IPS-18c (cell line): ENCODE results near the gene PLN.

Experiments
- H3K4me3 ChIP-seq: 2 replicates; pipeline ENCODE4 v1.7.0; 2013; ENCODE audit warnings: low read depth, mild to moderate bottlenecking, low read length, moderate library complexity; ENCODE audit not compliant: insufficient read depth
- H3K9me3 ChIP-seq: one replicate; pipeline ENCODE4 v1.6.1; 2013; ENCODE audit warnings: mild to moderate bottlenecking, low read length, moderate library complexity; ENCODE audit not compliant: control insufficient read depth, insufficient read depth

Gene PLN

GRCh38 chr6:118528129-118528528 is 20.0 kb upstream of the PLN start:
- Histone ChIP-seq H3K9me3 (no peaks in the 10 kb centered on the region), H3K4me3 (no peak overlapping the region)

DNA sequence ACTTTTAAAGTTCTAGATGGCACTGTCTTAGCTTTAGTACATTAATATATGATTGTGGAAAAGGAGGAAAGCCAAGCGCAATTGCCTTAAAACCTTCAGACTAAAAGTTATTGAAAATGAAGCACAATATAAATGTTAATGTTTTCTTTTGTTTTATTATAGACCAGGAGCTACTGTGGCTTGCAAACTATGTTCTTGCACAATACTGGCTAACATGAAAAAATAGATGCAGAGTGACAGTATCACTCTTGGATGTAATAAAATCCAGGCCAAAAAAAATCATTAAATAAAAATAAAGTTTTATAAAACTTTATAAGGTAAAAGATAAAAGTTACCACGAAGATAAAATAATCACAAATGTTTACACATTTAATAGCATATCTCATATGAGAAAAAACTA is 18.3 kb upstream of the PLN start:
- no peaks in the 10 kb centered on the region for H3K9me3 ChIP-seq
- H3K4me3 ChIP-seq = no peak overlapping the region

DNA sequence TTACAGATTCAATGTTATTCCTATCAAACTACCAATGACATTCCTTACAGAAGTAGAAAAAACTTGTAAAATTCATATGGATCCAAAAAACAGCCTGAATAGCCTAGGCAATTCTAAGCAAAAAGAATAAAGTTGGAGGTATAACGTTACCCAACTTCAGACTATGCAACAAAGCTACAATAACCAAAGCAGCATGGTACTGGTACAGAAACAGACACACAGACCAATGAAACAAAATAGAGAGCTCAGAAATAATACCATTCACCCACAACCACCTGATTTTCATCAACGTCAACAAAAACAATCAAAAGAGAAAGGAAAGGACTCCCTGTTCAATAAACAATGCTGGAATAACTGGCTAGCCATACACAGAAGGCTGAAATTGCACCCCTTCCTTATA is 17.2 kb upstream of the PLN start:
- H3K4me3 ChIP-seq = no peak overlapping the region
- no peaks in the 10 kb centered on the region for H3K9me3 ChIP-seq

DNA sequence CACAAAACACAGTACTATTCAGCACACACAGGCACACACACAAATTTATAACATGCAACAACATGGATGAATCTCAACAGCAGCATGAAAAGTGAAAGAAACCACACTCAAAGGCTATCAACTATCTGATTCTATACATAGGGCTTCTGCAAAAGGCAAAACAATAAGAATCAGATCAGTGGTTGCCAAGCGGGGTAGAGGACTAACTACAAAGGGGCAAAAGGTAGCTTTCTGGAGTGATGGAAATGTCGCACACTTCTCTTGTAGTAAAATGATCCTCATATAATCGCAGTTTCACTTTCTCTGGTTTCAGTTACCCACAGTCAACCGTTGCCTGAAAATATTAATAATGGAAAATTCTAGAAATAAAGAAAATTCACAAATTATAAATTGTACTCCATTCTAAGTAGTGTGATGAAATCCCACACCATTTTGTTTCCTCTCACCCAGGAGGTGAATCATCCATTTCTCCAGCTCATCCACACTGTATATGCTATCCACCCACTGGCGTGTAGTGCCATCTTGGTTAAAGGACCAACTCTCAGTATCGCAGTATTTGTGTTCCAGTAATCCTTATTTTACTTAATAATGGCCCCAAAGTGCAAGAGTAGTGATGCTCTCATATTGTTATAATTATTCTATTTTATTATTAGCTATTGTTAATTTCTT is 12.8 kb upstream of the PLN start:
- H3K4me3 ChIP-seq = no peak overlapping the region
- no peaks in the 10 kb centered on the region for H3K9me3 ChIP-seq

- H3K9me3 ChIP-seq = no peaks in the 10 kb centered on the region
- H3K4me3 ChIP-seq = no peak overlapping the region
These were observed 11.6 kb upstream of the PLN start for GRCh38 chr6:118536478-118536877.

DNA sequence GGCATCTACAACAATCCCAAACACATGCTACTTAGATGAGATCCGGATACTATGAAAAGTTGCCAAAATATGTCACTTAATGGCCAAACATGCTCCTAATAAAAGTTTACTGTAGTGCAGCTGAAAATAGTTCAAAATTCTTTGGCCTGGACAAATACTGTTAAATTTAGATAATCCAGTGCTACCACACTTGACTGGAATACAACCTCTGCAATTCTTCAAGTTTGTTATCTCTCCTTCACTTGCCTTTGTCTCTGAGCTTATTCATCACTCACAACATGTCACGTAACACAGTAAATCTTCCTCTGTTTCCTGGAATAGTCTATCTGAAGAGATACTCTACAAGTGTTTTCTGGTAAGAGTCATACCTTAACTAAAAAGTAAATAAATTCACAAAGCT is 10.5 kb upstream of the PLN start:
- Histone ChIP-seq H3K9me3 (no peaks in the 10 kb centered on the region), H3K4me3 (no peak overlapping the region)

DNA sequence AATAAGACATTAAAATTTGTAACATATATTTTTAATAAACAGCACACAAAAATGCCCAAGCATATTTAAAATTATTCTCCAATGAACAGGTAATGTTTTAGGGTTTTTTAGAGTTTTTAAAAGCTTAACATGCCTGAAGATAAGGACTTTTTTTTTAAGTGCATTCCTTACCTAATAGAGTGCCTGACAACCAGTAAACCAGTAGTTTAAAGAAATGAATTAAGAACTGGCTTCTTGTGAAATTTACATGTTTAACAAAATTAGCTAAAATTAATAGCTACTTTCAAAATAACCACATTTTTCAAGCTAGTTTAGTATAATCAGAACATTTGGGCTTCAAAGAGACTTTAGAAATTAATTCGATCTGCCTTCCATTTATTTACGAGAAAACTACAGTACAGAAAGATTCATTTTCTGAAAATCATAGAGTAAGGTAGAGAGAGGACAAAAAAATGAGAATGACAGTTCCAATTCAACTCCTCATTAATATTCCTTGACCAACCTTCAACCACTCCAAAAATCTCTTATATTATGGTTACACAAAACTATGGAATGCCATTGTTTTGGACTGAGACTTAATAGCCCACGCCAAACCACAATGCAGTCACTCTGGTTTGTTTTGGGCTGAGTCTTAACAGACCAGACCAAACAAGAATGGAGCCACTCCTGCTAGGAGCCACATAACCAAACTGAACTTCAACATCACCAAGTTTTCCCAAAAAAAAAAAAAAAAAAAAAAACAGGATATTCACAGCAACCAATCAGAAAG is 5.7 kb upstream of the PLN start:
- Histone ChIP-seq H3K9me3 (no peaks in the 10 kb centered on the region), H3K4me3 (no peak overlapping the region)

DNA sequence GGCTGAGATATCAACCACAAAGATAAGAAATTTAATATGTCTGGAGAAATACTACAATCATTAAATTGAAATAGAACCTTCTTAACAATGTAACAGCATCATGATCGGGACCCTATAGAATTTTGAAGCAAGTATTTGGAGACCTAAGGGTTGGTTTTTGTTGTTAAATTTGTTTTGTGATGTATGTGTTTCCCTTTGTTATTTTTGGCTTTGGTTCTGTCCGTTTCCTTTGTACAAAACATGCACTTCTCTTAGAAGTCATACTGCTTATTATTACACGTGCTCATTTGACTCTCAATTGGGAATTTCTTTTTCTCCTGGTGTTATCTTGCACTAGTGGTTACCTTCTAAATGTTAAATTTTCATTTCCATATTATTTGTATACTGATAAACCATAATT is 4.0 kb upstream of the PLN start:
- H3K9me3 ChIP-seq = no peaks in the 10 kb centered on the region
- no peak overlapping the region for H3K4me3 ChIP-seq

DNA sequence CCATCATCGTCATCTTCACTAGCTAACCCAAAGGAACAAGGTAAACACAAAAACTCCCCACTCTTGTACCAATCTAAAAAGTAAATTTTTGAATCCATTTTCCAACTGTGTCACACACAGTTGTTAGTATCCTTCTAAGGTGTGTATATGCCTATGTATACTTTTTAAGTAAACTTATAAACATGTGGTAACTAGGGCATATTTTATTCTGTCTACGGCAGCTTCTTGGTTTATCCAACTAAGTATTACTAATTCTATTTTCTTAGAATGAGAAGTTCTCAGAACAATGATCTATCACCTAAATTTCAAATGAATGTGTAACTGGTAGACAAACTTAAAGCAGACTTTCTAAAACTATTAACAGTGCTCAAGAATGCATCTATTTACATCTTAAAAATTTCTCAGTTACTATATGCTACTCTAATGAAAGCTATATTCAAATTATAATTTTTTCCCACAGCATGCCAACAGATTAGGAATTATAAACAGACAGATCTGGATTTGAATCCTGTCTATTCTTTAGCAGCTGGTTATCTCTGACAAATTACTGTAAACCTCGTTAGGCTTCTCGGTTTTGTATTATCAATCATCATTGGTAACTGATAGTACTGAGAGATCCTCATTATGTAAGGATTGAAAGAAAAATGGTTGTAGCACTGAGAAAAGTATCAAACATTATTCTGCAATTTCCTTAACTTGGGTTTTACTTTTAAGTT is 1.8 kb upstream of the PLN start:
- H3K4me3 ChIP-seq = no peak overlapping the region
- no peaks in the 10 kb centered on the region for H3K9me3 ChIP-seq

DNA sequence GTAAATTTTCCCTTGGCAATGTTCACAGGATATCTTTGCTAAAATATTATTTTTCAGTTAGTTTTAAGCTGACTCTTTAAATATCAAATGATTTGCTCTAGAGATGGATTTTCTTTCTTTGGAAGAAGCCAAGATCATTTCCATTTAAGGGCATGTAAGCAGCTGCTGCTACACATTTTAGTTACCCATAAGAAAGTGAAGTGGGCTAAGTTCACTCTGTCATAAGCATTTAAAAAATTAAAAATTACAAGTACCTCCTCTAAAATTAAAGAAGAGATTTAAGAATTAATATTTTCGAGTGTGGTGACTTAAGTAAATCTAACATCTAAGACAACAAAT is 1.2 kb upstream of the PLN start:
- no peak overlapping the region for H3K4me3 ChIP-seq
- no peaks in the 10 kb centered on the region for H3K9me3 ChIP-seq

DNA sequence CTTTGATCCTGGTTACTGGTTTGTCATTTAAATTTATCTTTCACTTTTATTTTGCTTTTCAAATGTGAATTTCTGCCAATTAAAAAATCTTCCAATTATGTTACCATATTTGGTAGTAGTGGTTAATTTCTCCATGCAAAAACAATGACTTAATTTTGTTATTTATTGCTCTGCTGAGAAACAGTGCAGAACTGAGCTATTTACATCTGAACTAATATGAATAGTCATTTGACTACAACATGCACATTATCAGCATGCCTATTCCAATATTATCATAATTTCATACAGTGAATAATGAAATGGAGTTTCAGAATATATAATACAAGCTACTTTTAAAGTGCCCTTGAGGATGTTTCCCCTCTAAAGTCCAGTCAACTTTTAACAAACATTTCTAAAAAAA is 517 bp downstream of the PLN start:
- Histone ChIP-seq H3K9me3 (no peaks in the 10 kb centered on the region), H3K4me3 (no peak overlapping the region)

- no peaks in the 10 kb centered on the region for H3K9me3 ChIP-seq
- H3K4me3 ChIP-seq = no peak overlapping the region
These were observed 3.3 kb downstream of the PLN start for GRCh38 chr6:118551063-118552053.

- no peak overlapping the region for H3K4me3 ChIP-seq
- no peaks in the 10 kb centered on the region for H3K9me3 ChIP-seq
These were observed 5.0 kb downstream of the PLN start for GRCh38 chr6:118553132-118553531.

DNA sequence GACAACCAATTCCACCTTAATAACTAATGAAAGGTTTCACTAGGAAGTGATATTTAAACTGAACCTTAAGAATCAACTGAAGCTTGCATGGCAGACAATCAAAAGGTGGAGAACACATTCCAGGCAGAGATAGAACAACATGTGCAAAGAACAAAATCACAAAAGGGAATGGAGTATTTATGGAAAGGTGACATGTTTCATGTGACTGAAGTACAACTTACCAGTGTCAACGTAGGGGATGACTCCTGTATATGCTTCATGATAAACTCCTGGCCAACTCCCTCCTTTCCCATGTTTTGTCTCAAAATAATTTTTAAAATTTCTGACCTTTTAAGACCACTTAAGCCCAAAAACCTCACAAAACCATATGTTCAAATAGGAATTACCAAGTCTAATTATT is 6.6 kb downstream of the PLN start:
- Histone ChIP-seq H3K9me3 (no peaks in the 10 kb centered on the region), H3K4me3 (no peak overlapping the region)

GRCh38 chr6:118558464-118559217 is 10.5 kb downstream of the PLN start:
- Histone ChIP-seq H3K4me3 (no peak overlapping the region), H3K9me3 (no peaks in the 10 kb centered on the region)

GRCh38 chr6:118559659-118560058 is 11.6 kb downstream of the PLN start:
- H3K4me3 ChIP-seq = no peak overlapping the region
- no peaks in the 10 kb centered on the region for H3K9me3 ChIP-seq

DNA sequence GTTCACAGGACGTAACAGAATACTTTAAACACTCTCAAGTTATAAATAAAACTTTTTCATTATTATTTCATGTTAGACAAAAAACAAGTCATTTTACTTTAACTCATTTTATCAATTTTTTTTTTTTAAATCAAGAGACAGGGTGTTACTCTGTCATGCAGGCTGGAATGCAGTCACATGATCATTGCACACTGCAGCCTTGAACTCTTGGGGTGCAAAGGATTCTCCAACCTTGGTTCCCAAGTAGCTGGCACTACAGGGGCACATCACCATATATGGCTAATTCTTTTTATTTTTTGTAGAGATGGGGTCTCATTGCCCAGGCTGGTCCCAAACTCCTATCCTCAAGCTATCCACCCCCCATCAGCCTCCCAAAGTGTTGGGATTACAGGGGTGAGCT is 14.2 kb downstream of the PLN start:
- no peaks in the 10 kb centered on the region for H3K9me3 ChIP-seq

More for the DNA sequence above, 14.2 kb downstream of the PLN start:
- H3K4me3 ChIP-seq = no peak overlapping the region
